Central memory CD8-positive, alpha-beta T cell (primary cell): ENCODE measurements around the gene ANKRD36.
"Not testable (repeated sequence)": the region's sequence is repeated elsewhere in the genome, so short reads cannot be mapped to it uniquely, and the experiment has no call there.

Experiments
- ATAC-seq: fragments of 150-1000 bp; cut with Tn5 transposase; replicated peaks from 2 replicates; pipeline ENCODE4 v1.10.0; 2022; ENCODE audit warnings: mild to moderate bottlenecking, moderate FRiP score, moderate number of reproducible peaks; ENCODE audit not compliant: poor library complexity, severe bottlenecking; ENCODE audit errors: extremely low read depth
- DNase-seq, 2 donors: peaks; one replicate each; pipeline ENCODE4 v3.0.0; 2021; ENCODE audit warnings: low spot score in 2 of 2
- H3K27ac Mint-ChIP-seq: one replicate; pipeline ENCODE4 v1.8.0; 2022; ENCODE audit warnings: low read depth, mild to moderate bottlenecking, moderate library complexity, mixed read lengths
- H3K27me3 Mint-ChIP-seq: one replicate; pipeline ENCODE4 v1.8.0; 2022; ENCODE audit warnings: mixed read lengths
- H3K36me3 Mint-ChIP-seq: one replicate; pipeline ENCODE4 v1.8.0; 2022; ENCODE audit warnings: mild to moderate bottlenecking, moderate library complexity, mixed read lengths; ENCODE audit not compliant: insufficient read depth
- H3K4me1 Mint-ChIP-seq: one replicate; pipeline ENCODE4 v1.8.0; 2022; ENCODE audit warnings: mixed read lengths
- H3K4me3 Mint-ChIP-seq: one replicate; pipeline ENCODE4 v1.8.0; 2022; ENCODE audit warnings: mild to moderate bottlenecking, moderate library complexity, mixed read lengths
- H3K9me3 Mint-ChIP-seq: one replicate; pipeline ENCODE4 v1.8.0; 2022; ENCODE audit warnings: mixed read lengths

The ANKRD36 gene

DNA sequence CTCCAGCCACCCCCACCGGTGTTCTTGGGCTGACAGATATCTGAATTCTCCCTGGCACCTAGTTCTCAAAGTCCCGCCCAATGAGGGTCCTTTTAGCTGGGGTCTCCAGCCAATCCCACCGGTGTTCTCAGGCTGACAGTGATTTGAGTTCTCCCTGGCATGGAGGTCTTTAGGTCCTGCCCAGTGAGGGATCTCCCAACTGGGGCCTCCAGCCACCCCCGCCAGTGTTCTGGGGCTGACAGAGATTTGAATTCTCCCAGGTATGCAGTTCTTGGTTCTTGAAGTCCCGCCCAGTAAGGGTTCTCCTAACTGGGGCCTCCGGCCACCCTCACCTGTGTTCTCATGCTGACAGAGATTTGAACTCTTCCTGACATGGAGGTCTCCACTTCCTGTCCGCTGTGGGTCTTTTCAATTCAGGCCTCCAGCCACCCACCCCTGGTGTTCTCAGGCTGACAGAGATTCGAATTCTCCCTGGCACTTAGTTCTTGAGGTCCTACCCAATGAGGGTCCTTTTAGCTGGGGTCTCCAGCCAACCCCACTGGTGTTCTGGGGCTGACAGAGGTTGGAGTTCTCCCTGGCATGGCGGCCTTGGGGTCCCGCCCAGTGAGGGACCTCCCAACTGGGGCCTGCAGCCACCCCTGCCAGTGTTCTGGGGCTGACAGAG, 154.6 kb downstream of the ANKRD36 start:
- Mint-ChIP-seq H3K9me3 (no peaks in the 10 kb centered on the region), H3K4me3 (no peak overlapping the region), H3K4me1 (no peaks in the 10 kb centered on the region), H3K27ac (no peak overlapping the region), H3K36me3 (peaks cover 2% of the 10 kb centered on the region), H3K27me3 (no peaks in the 10 kb centered on the region)
- ATAC-seq, result no peak
- no peak for DNase-seq

- not testable (repeated sequence) for DNase-seq, H3K27me3 Mint-ChIP-seq, H3K9me3 Mint-ChIP-seq, H3K4me3 Mint-ChIP-seq, ATAC-seq, H3K27ac Mint-ChIP-seq, H3K36me3 Mint-ChIP-seq, H3K4me1 Mint-ChIP-seq
Observed at GRCh38 chr2:97268075-97268591, 155.2 kb downstream of the ANKRD36 start.

DNA sequence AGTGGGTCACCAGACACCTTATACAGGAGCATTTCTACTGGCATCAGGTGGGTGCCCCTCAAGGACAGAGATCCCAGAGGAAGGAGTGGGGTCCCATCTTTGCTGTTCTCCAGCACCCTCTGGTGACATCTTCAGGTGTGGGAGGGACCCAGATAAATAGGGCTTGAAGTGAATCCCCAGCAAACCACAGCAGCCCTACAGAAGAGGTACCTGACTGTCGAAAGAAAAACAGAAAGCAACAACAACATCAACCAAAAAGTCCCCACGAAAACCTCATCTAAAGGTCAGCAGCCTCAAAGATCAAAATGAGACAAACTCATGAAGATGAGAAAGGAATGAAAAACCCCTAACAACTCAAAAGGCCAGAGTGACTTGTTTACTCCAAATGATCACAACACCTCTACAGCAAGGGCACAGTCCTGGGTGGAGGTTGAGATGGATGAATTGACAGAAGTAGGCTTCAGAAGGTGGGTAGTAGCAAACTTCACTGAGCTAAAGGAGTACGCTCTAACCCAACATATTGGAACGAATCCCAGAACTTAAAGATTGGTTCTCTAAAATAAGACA, 163.4 kb downstream of the ANKRD36 start:
- not testable (repeated sequence) for H3K4me1 Mint-ChIP-seq, H3K9me3 Mint-ChIP-seq, ATAC-seq, H3K36me3 Mint-ChIP-seq, H3K27ac Mint-ChIP-seq, DNase-seq, H3K27me3 Mint-ChIP-seq, H3K4me3 Mint-ChIP-seq

- H3K4me3 Mint-ChIP-seq, H3K4me1 Mint-ChIP-seq, DNase-seq, ATAC-seq, H3K9me3 Mint-ChIP-seq, H3K27ac Mint-ChIP-seq, H3K36me3 Mint-ChIP-seq, H3K27me3 Mint-ChIP-seq: not testable (repeated sequence)
Observed at GRCh38 chr2:97285187-97285586, 172.2 kb downstream of the ANKRD36 start.

- H3K27ac Mint-ChIP-seq, H3K4me1 Mint-ChIP-seq, H3K27me3 Mint-ChIP-seq, DNase-seq, H3K4me3 Mint-ChIP-seq, H3K36me3 Mint-ChIP-seq, H3K9me3 Mint-ChIP-seq, ATAC-seq: not testable (repeated sequence)
Observed at GRCh38 chr2:97293687-97294086, 180.7 kb downstream of the ANKRD36 start.
